CD14-positive monocyte (primary cell): Measurements from ENCODE around the gene CPA2. TPM values are rescaled to one million over a fixed set of nuclear protein-coding genes. Genes with fewer than 3 reads are reported as not detected.

ENCODE experiments used
- DNase-seq, 3 donors: peaks; one replicate each; pipeline ENCODE4 v3.0.0-alpha.2; 2011 to 2022
- H2AFZ ChIP-seq: 2 replicates; pipeline ENCODE4 v1.6.0; 2012; ENCODE audit warnings: mild to moderate bottlenecking, low read depth, low read length, inconsistent platforms; ENCODE audit not compliant: insufficient read depth, poor library complexity, severe bottlenecking
- H3K27ac ChIP-seq, 2 donors: 1 replicate in 1 of 2; 2 replicates in 1 of 2; pipeline ENCODE4 v1.5.1; 2012 to 2013; ENCODE audit warnings: low read length in 2 of 2, control low read depth in 1 of 2, inconsistent platforms in 1 of 2, low read depth in 1 of 2, mild to moderate bottlenecking in 1 of 2
- H3K27me3 ChIP-seq, 2 donors: one replicate each; pipeline versions ENCODE4 v1.6.0 to v1.6.1; 2011 to 2013; ENCODE audit warnings: low read length in 2 of 2; ENCODE audit not compliant: control insufficient read depth in 2 of 2, insufficient read depth in 2 of 2
- H3K36me3 ChIP-seq, 2 donors: replicated peaks in 1 of 2; 1 replicate in 1 of 2; 2 replicates in 1 of 2; pipeline versions ENCODE4 v1.5.1 to v1.6.1; 2012 to 2013; ENCODE audit warnings: low read length in 2 of 2, control low read depth in 1 of 2, inconsistent platforms in 1 of 2, mild to moderate bottlenecking in 1 of 2; ENCODE audit not compliant: insufficient read depth in 2 of 2, control insufficient read depth in 1 of 2
- H3K4me1 ChIP-seq, 2 donors: 1 replicate in 1 of 2; 2 replicates in 1 of 2; pipeline versions ENCODE4 v1.5.1 to v1.6.1; 2012 to 2013; ENCODE audit warnings: low read length in 2 of 2, control low read depth in 1 of 2, inconsistent platforms in 1 of 2, mild to moderate bottlenecking in 1 of 2, moderate library complexity in 1 of 2; ENCODE audit not compliant: insufficient read depth in 2 of 2, control insufficient read depth in 1 of 2
- H3K4me2 ChIP-seq: replicated peaks from 2 replicates; pipeline ENCODE3; 2012; ENCODE audit warnings: low read length, moderate library complexity, mild to moderate bottlenecking; ENCODE audit not compliant: poor library complexity, severe bottlenecking; ENCODE audit errors: extremely low read depth
- H3K4me3 ChIP-seq, 3 experiments: fragments of 200-600 bp in 1 of 3; sonication (generic) in 1 of 3; replicated peaks in 1 of 3; 1 replicate in 2 of 3; 2 replicates in 1 of 3; pipeline ENCODE4 v1.5.1; 2011 to 2013; ENCODE audit warnings: low read length in 3 of 3, mild to moderate bottlenecking in 3 of 3, control low read depth in 2 of 3, low read depth in 2 of 3, inconsistent platforms in 1 of 3, moderate library complexity in 1 of 3
- H3K79me2 ChIP-seq: 2 replicates; pipeline ENCODE4 v1.6.0; 2012; ENCODE audit warnings: mild to moderate bottlenecking, control low read depth, inconsistent platforms, low read length, moderate library complexity; ENCODE audit not compliant: insufficient read depth
- H3K9ac ChIP-seq: 2 replicates; pipeline ENCODE4 v1.6.0; 2017; ENCODE audit warnings: low read length, mild to moderate bottlenecking; ENCODE audit not compliant: insufficient read depth, poor library complexity, severe bottlenecking
- H3K9me3 ChIP-seq, 2 donors: replicated peaks in 1 of 2; 1 replicate in 1 of 2; 2 replicates in 1 of 2; pipeline versions ENCODE4 v1.5.1 to v1.6.1; 2012 to 2013; ENCODE audit warnings: low read length in 2 of 2, control low read depth in 1 of 2; ENCODE audit not compliant: control insufficient read depth in 1 of 2, insufficient read depth in 1 of 2
- H4K20me1 ChIP-seq: 2 replicates; pipeline ENCODE4 v1.6.0; 2012; ENCODE audit warnings: mild to moderate bottlenecking, low read length, control low read depth, moderate library complexity; ENCODE audit not compliant: insufficient read depth
- H3K27ac Mint-ChIP-seq, 7 donors: one replicate each; pipeline ENCODE4 v1.8.0; 2020; ENCODE audit warnings: mild to moderate bottlenecking in 7 of 7, mixed read lengths in 7 of 7, moderate library complexity in 6 of 7, inconsistent platforms in 2 of 7
- H3K27me3 Mint-ChIP-seq, 3 donors: one replicate each; pipeline ENCODE4 v1.8.0; 2021 to 2022; ENCODE audit warnings: low read depth in 3 of 3, mild to moderate bottlenecking in 3 of 3, mixed read lengths in 3 of 3, moderate library complexity in 3 of 3, inconsistent platforms in 1 of 3
- H3K36me3 Mint-ChIP-seq, 2 donors: one replicate each; pipeline ENCODE4 v1.8.0; 2020; ENCODE audit warnings: mixed read lengths in 2 of 2, inconsistent platforms in 1 of 2, mild to moderate bottlenecking in 1 of 2
- H3K4me1 Mint-ChIP-seq: one replicate; pipeline ENCODE4 v1.8.0; 2020; ENCODE audit warnings: mild to moderate bottlenecking, mixed read lengths
- H3K4me3 Mint-ChIP-seq, 2 donors: one replicate each; pipeline ENCODE4 v1.8.0; 2020; ENCODE audit warnings: mild to moderate bottlenecking in 2 of 2, mixed read lengths in 2 of 2, moderate library complexity in 1 of 2
- H3K9me3 Mint-ChIP-seq, 7 donors: one replicate each; pipeline ENCODE4 v1.8.0; 2020 to 2022; ENCODE audit warnings: mixed read lengths in 7 of 7, mild to moderate bottlenecking in 6 of 7, moderate library complexity in 6 of 7, inconsistent platforms in 2 of 7
- CTCF ChIP-seq: fragments of 200-600 bp; IDR thresholded peaks from one replicate; pipeline ENCODE4 v1.8.0; 2022; ENCODE audit warnings: antibody characterized with exemption, mild to moderate bottlenecking
- WGBS: methylation state at CpG from one replicate; pipeline ENCODE4 v1.1.5; 2013; ENCODE audit warnings: missing lambda C conversion rate; ENCODE audit not compliant: insufficient coverage; 5-methylcytosine and 5-hydroxymethylcytosine counted together
- intact Hi-C, 2 donors: fragments of 100-400 bp; cut with micrococcal nuclease; formaldehyde crosslinking; loops; one replicate each; pipeline versions ENCODE4 v1.15.0 to v1.15.1; 2023
- polyA plus RNA-seq, 3 donors: library from polyadenylated mRNA; depleted of rRNA in 1 of 3; unstranded in 2 of 3; stranded (reverse) in 1 of 3; fragments of 300-500 nt in 2 of 3; fragments of >200 nt in 1 of 3; fragmentation: Illumina TruSeq in 2 of 3; gene quantifications; 1 replicate in 2 of 3; 2 replicates in 1 of 3; pipeline ENCODE4 v1.2.3, GENCODE V29; 2012 to 2021

The CPA2 gene
- polyA plus RNA-seq, 3 donors: not detected

GRCh38 chr7:130296221-130296951, 29.7 kb downstream of the CPA2 start:
- H4K20me1 ChIP-seq: no peaks in the 10 kb centered on the region
- no peaks in the 10 kb centered on the region for H3K27me3 ChIP-seq
- no peak overlapping the region for H3K27ac ChIP-seq
- intact Hi-C loops: no loop called here
- no peak overlapping the region for H3K27ac Mint-ChIP-seq
- no peaks in the 10 kb centered on the region for H3K9me3 ChIP-seq
- no peak overlapping the region for H3K4me3 ChIP-seq
- TF ChIP-seq CTCF: no peak
- H2AFZ ChIP-seq: no peak overlapping the region
- no peak for DNase-seq
- H3K4me3 Mint-ChIP-seq: no peak overlapping the region
- H3K79me2 ChIP-seq: no peaks in the 10 kb centered on the region
- peaks cover 2% of the 10 kb centered on the region for H3K4me1 Mint-ChIP-seq
- H3K36me3 Mint-ChIP-seq: no peaks in the 10 kb centered on the region
- H3K9me3 Mint-ChIP-seq: peaks cover 0 to 3% (median 1%) of the 10 kb centered on the region in 7 donors
- no peak overlapping the region for H3K9ac ChIP-seq
- no peak overlapping the region for H3K4me2 ChIP-seq
- peaks cover 0 to 3% (median 2%) of the 10 kb centered on the region in 3 donors for H3K27me3 Mint-ChIP-seq
- no peaks in the 10 kb centered on the region for H3K36me3 ChIP-seq
- 100% methylated on average over 4 of the region's 13 CpGs for WGBS
- H3K4me1 ChIP-seq: no peaks in the 10 kb centered on the region

- Mint-ChIP-seq H3K27me3 (peaks cover 0 to 3% (median 2%) of the 10 kb centered on the region in 3 donors), H3K4me1 (peaks cover 2% of the 10 kb centered on the region), H3K36me3 (no peaks in the 10 kb centered on the region), H3K4me3 (no peak overlapping the region), H3K27ac (no peak overlapping the region), H3K9me3 (peaks cover 0 to 1% (median 0%) of the 10 kb centered on the region in 7 donors)
- H3K79me2 ChIP-seq: no peaks in the 10 kb centered on the region
- H3K27ac ChIP-seq: no peak overlapping the region
- H3K4me2 ChIP-seq: no peak overlapping the region
- 92% methylated on average over 9 of the region's 20 CpGs for WGBS
- no peaks in the 10 kb centered on the region for H3K27me3 ChIP-seq
- DNase-seq: no peak
- no peak overlapping the region for H2AFZ ChIP-seq
- no peaks in the 10 kb centered on the region for H4K20me1 ChIP-seq
- H3K9ac ChIP-seq: no peak overlapping the region
- no peak overlapping the region for H3K4me3 ChIP-seq
- H3K36me3 ChIP-seq: no peaks in the 10 kb centered on the region
- H3K4me1 ChIP-seq: no peaks in the 10 kb centered on the region
- H3K9me3 ChIP-seq: no peaks in the 10 kb centered on the region
- TF ChIP-seq CTCF: no peak
- intact Hi-C loops: no loop called here
These were observed 31.2 kb downstream of the CPA2 start for GRCh38 chr7:130297628-130298543.
